GM21737 (cell line): Measurements from ENCODE around the gene SYNGR1.

Experiments used
- ATAC-seq: cut with Tn5 transposase; IDR thresholded peaks from one replicate; pipeline ENCODE4 v1.9.1; 2021; ENCODE audit warnings: mild to moderate bottlenecking, moderate library complexity; ENCODE audit not compliant: unreplicated experiment

SYNGR1 gene

DNA sequence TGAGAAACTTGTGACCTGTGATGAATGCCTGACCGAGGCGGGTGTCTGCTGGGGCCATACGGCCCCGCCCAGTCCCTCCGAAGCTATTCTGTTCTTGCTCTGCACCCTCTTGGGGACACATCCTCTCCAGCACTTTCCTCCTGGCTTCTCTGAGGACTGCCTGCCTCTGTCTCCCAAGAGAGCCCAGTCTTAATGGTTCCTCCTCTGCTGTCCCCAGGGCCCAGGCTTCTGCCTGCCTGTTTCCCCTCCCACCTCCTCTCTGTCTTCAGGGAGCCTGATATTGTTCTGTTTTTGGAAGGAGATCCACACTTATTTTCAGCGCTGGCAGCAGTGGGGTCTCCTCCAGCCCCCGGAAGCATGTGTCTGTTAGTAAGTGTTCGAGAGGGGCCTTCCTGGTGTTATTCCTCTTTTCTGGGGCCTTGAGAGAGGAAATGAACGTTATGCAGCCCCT is 18.7 kb downstream of the SYNGR1 start:
- no peak for ATAC-seq

DNA sequence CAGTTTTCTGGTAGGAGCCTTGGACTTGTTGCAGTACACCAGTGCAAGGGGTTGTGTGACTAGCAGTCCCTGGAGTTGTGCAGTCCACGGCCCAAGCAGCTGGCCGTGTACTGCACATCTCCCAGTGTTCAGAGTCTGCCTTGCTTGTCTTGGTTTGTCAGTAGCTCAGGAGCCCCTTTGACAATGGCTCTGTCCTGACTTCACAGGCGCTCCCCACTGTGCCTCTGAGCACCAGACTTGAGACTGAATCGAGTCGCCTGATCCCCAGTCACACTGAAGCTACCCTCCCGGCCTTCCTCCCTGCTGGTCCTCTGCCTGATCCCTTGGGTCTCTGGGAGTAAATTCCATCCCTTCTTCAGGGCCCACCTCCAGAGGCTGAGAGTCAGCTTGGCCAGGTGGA is 19.4 kb downstream of the SYNGR1 start:
- no peak for ATAC-seq

DNA sequence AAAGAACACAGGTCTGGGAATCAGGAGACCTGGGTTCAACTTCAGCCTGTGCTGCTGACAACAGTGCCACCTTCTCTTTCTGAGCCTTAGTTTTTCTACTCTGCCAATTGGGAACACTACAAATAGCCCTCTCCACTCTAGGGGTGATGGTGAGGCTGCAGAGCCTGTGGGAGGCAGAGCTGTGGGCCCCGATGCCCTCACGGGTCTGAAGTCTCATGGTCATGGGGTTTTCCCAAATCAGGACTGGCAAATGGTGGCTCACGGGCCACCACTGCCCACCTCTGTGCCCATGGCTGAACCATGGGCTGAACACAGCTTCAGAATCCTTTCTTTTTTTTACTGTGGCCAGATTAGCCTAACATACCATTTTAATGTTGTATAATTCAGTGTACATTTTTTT is 19.8 kb downstream of the SYNGR1 start:
- ATAC-seq: no peak

DNA sequence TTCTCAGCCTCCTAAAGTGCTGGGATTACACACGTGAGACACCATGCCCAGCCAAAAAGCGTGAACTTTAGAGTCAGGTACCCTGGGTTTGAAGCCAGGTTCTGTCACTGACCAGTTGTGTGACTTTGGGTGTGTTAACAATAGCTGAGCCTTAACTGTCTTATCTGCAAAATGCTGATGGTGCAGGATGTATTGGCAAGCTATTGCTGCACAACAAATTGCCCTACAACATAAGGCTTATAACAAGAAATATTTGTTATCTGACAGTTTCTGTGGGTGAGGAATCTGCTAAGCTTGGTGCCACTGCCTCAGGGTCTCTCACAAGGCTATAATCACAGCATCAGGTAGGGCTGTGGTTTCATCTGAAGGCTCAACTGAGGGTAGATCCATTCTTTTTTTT is 21.9 kb downstream of the SYNGR1 start:
- no peak for ATAC-seq

DNA sequence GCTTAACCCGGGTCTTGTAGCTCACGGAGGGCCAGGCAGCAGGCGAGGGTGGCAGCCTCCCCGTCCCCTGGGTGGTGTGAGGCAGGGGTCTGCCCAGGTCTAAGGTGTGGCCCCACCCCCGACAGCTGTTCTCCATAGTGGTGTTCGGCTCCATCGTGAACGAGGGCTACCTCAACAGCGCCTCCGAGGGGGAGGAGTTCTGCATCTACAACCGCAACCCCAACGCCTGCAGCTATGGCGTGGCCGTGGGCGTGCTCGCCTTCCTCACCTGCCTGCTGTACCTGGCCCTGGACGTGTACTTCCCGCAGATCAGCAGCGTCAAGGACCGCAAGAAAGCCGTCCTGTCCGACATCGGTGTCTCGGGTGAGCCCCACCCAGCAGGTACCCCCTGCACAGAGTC is 24.4 kb downstream of the SYNGR1 start:
- ATAC-seq: no peak

DNA sequence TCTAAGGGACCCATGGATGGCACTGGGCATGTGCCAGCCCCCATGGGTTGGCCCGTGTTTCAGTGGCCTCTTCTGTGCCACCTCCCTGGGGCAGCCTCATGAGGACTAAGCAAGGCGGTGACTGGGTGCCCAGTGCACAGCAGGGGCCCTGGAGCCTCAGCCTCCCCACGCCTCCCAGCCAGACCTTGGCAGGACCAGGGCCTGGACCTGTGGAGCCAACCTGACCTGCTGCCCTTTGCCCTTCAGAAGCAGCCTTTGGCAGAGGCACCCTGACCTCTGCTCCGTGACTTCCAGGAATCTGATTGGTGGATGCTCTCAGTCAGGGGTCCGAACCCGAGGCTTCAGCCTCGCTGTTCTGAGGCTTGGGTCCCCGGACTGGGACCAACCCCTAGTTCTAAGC is 25.0 kb downstream of the SYNGR1 start:
- no peak for ATAC-seq

DNA sequence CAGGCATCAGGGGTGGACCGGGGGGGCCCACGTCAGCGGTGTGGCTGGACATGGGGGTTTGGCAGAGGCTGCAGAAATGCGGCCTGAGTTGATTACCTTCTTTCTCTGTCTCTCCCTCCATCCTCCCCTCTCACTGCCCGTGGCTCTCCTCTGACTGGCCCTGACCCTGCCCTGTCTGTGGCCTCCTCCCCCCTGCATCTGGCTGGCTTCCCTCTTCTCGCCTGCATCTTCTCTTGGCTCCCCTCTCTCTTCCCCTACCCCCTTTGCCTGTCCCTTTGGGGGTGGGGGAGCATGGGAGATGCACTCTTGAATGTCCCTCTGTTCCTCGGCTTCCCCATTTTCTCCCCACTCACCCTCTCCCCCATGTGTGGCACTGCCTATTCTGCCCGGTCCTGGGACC is 25.9 kb downstream of the SYNGR1 start:
- ATAC-seq: no peak

DNA sequence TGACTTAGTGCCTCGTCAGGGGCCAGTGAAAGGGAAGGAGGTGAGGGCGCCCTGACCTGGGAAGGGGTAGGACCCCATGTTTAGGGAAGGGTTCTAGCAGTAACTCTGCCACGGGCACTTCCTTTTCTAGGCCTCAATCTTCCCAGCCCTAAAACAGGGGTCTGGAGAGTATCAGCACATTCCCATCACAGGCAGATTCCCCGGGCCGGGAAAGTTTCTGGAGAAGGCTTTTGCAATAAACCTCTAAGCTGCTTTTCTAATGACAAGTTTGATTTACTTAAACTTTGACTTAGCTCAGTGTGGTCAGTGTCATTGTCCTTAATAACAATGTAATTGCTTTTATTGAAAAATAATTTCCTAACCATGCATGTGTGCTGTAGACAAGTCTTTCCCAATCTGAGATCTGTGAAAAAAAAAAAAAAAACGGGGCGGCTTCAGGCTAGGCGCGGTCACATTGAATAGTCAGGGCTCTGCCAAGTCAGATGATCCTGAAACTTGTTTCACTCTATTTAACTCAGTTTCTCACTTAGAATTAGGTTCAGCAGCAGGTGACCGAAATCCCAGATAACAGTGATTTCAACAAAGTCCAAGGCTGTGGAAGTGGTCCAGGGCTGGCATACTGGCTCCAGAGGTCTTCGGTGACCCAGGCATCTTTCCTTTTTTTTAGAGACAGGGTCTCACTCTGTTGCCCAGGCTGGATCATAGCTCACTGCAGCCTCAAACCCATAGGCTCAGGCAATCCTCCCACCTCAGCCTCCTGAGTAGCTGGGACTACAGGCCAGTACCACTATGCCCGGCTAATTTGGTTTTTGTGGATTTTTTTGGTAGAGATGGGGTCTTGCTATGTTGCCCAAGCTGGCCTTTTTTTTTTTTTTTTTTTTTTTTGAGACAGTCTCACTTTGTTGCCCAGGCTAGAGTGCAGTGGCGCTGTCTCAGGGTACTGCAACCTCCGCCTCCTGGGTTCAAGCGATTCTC is 30.3 kb downstream of the SYNGR1 start:
- no peak for ATAC-seq

DNA sequence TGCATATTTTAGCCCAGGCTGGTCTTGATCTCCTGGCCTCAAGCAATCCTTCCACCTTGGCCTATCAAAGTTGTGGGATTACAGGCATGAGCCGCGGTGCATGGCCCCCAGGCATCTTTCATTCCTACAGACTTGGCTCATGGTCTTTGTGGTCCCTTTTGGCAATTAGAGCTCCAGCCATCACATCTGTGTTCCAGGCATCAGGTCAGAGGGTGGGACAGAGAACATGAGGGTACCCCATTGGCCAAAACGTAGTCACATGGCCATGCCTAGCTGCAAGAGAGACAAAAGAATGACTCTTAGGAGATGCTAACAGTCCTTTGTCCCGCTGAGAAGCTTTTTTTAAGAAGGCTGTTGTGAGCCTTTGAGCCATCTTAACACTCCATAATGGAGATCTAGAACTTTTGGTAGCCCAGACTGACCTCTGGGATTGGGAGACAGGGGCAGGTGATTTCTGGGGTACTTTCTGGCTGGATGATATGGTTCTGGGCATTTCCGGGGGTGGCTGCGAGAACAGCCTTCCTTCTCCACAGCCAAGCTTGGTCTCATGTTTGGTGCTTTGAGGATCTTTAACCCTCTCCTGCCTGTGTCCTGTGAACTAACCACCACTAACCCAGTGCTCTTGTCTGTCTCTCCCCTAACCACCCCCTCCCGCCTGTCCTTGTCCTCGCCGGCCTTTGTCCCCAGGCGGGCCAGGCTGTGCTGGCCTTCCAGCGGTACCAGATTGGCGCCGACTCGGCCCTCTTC is 31.4 kb downstream of the SYNGR1 start:
- ATAC-seq: no peak

DNA sequence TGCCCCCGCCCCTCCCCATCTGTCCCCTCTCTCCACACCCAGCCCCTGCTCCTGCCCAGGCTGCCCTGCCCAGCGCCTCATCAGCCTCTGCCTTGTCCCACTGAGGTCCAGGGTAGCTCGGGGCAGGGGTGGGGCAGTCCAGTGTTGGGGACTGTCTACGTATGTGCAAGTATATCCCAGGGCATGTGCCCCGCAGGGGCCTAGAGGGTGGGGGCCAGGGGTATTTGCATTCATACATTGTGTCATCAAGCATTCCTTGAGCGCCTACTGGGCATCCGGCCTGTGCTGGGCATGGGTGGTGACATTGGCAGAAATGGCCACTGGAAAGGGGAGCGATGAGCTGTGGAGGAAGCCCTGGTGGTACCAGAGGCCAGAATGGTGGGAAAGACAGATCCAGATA is 32.1 kb downstream of the SYNGR1 start:
- no peak for ATAC-seq

DNA sequence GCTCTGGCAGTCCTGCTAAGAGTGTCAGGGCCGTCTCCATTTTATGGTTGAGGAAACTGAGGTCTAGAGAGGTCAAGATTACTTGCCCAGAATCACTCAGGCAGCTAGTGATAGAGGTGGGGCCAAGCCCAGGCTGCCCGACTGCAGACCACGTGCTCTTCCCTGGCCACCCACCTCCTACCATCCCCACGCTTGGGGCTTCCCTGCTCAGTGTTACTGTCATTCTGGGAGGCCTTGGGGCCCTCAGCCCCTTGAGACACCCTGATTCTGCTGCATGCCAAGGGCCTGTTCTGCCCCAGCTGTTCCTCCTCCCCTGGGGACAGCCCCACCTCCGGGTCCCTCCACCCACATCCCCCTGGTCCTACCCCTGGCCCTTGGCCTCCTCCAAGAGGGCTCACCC is 32.6 kb downstream of the SYNGR1 start:
- no peak for ATAC-seq

DNA sequence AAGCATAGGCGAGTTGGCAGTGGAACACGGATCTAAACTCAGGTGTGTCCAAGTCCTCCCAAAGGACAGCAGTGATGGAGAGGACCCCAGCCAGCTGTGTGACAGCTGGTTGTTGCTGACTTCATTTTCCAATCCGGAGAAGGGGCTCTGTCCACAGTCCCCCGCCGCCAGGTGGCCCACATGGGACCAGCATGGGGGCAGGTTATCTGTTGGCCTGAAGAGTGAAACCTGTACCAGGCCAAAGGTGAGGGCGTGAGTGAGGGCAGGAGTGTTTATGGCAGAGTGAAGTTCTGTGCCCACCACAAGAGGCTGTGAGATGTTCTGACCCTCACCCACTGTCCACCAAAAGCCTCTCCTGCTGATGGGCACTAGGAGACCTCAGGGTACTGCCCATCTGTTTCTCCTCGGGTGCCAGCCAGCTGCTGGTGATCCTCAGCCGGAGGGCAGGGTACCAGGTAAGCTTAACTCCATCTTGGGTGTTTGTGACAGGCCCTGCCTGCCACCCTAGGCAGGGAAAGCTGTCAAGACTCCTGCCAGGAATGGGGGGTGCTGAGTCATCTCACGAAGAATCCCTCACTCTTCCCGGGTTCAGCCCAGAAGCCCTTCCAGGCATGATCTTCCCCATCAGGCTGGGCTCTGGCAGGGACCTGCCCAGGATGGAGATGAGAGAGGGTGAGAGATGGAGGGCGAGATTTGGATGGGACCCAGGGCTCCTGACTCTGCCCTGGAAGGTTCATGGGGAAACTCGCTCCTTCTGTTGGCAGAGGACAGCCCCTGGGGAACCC is 34.2 kb downstream of the SYNGR1 start:
- ATAC-seq: no peak

DNA sequence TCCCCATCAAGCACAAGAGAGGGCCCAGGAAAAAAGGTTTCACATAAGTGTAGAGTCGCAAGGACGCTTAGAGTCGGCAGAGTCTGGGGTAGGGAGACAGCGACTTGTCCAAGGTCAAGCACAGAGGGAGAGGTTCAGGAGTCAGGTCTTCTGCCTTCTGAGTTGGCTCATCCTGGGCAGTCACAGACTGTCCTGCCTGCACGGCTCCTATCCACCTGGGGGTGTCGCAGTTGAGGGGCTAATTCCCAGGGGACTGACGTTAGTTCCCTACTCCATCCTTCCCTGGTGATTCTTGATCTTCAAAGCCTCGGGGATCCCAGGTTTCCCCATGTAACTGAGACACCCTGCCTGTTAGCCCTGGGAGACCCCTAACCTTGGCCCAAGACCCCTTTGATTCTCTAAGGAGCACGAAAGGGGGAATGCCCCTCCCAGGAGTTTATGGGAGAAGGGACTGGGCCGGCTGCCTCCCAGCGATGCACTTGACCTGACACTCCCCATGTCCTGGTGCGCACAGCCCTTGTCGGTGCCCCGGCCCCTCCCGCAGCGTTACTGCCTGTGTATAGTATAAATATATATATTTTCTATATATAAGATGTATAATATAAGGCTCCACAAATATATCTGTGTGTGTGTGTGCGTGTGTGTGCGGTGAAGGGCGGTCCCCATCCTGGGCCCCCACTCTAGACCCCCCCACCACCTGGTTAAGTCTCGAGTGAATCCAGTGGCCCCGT is 35.1 kb downstream of the SYNGR1 start:
- no peak for ATAC-seq

DNA sequence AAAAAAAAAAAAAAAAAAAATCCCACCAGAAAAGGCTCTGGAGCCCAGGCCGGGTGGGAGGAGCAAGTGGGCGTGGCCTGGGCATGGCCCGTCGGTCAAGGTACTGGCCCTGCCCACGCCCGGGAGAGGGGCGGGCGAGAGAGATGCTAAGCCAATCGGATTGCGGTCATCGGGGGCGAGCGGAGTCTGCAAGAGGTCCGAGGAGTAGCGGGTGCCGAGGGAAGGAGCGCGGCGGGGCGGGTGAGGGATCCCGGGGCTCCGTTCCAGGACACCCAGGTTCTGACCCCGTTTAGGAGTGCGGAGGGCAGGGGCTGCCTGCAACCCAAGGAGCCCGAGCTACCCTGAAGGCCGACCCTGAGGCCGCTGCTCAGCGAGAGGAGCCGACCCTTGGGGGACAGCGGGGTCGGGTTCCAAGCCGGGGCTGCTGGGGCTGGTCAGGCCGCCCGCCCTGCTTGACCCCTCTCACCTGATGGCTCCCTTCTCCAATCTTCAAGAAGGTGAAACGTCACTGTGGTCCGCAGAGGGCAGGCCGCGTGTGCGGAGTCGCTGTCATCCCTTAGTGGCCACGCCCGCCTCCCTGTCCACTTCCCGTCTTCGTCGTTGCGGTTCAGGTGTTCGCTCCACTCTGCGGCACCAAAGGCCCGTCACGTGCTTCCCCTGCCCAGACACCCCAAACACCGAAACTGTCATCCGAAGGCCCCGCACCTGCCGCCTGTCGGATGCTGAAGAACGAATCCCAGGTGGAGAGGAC is 38.6 kb downstream of the SYNGR1 start:
- peak; percentile 63 for ATAC-seq

DNA sequence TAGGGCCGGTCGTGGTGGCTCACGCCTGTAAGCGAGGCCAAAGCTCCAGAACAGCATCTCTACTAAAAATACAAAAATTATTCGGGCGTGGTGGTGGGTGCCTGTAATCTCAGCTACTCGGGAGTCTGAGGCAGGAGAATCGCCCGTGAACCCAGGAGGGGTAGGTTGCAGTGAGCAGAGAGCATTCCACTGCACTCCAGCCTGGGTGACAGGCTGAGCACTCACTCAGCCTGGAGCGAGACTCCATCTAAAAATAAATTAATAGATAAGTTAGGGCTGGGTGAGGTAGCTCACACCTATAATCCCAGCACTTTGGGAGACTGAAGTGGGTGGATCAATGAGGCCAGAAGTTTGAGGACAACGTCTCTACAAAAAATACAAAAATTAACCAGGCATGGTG is 39.6 kb downstream of the SYNGR1 start:
- ATAC-seq: no peak

DNA sequence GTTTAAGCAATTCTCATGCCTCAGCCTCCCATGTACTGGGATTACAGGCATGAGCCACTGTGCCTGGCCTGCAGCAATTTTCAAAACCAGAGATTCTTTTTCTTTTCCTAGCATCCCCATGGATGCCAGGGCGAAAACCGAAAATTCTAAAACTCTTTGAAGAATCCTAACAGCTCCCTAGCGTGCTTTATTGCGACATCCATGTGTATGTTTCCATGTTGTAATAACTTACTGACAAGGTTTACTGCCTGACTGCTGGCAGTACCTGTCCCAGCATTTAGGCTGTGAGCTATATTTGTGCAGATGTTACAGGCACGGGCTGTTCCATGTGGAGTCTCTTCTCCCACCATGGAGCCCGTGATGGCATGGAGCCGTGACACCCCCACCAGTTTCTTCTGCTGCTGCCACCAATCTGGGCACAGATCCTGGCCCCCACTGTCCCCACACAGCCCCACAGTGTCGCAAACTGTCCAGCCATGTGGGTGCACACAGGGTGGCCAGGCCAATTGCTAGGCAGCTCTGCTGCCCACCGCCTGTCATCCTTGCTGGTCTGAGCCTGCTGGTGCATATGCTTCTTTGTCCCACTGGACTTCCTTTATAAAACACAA is 42.7 kb downstream of the SYNGR1 start:
- no peak for ATAC-seq

DNA sequence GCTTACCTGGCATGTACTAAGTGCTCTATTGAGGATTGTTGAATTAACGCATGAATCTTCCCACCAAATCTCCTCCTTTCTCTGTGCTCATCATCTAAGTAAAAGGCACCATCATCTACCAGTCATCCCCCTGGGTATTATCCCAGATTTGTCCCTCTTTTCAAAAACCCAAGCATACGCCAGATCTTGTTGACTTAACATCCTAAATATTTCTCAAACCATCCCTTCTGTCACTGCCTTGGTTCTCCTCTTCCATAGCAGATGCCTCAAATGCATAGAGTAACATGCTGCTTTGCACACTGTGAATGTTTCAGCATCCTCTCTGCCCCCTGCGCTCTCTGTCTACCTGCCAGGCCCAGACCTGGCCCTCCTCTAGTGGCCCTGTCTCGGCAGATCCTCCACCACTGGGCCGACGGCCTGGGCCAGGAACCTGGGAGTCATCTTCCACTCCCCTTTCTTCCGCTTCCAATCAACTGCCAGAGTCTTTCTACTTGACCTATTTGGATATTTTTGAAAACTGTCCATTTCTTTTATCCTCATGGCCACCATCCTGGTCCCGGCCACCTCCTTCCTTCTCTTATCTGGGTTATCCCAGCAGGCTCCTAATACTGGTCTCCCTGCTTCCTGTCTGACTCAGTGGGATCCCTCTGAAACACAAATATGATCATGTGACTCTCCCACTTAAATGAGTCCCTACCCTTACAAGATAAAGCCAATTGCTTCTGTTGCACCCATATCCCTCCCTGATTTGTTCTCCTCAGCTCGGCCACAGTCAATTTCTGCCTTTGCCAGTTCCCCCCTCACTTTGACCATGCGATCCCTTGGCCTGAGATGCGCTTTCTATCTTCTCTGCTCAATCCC is 46.4 kb downstream of the SYNGR1 start:
- no peak for ATAC-seq

DNA sequence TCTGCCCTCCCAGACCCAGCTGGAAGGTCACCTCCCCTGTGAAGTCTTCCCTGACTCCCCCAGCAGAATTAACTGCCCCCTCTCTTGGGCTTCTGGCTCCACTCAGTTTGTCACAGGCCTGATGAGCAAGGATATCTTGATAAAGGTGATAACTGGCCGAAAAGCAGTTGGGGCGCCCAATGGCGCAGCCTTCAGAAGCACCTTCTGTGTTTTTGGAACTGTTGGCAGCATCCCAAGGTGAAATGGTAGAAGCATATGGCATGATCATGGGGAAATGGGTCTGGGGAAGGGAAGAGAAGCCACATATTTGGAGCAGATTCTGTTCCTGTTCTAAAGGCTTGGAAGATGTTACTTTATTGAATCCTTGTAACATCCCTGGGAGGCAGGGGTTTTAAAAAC is 47.0 kb downstream of the SYNGR1 start:
- no peak for ATAC-seq

DNA sequence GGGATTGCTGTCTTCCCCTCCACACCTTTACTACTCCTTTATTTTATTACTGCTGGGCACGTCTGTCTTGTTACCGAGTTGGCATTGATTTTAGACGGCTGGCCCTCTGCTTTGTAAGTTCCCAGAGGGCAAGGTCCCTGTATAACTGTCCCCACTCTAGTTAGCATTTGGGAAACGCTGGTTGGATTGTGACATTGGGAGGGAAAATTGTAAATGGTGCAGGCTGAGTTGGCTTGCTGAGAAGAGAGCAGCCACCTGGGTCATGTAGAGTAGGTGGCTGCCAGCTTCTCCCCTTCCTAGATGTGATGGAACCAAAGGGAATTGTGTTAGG is 51.5 kb downstream of the SYNGR1 start:
- no peak for ATAC-seq
